ENCODE results near the gene TCF4. TPM values are rescaled to one million over a fixed set of nuclear protein-coding genes. Genes with fewer than 3 reads are reported as not detected.

Gene TCF4
- polyA plus RNA-seq, 1 of the 3 experiments (the other 2 are of a cell fraction): 39.1 TPM

DNA sequence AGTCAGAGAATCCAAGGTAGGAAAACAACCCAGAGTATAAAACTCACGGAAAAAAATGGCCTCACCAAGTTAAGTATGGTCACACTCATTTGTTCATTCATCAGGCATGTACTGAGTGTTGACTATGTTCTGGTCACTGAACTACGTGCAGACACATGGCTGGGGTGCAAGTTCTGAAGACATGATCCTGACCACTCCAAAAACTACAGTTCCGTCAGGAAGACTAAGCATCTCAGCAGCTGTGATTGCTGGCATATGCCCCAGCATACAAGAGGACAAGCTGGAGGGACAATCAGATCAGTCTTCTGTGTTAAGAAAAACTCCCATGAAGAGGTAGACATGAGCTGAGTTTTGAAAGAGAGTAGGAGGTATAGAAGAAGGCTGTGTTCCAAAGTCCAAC lies 72.8 kb downstream of the TCF4 start:
- H3F3A ChIP-seq (replicated peaks; ENCODE audit: insufficient read depth): peaks cover 27% of the 10 kb centered on the region
- H3K27ac ChIP-seq (ENCODE audit: low read depth in 2 of 2, low read length in 1 of 2): no peak overlapping the region
- POLR2A ChIA-PET: no interaction called here
- peaks cover 46% of the 10 kb centered on the region for H3K79me2 ChIP-seq (ENCODE audit: insufficient read depth)
- H3K4me2 ChIP-seq: no peak overlapping the region
- H2AFZ ChIP-seq (ENCODE audit: low read depth): no peak overlapping the region
- no peaks in the 10 kb centered on the region for H3K9me3 ChIP-seq
- H4K20me1 ChIP-seq (ENCODE audit: insufficient read depth): no peaks in the 10 kb centered on the region
- H3K4me1 ChIP-seq (ENCODE audit: control insufficient read depth in 1 of 2, insufficient read depth in 2 of 2, low read depth in 1 of 2, low read length in 1 of 2): peaks cover 15 to 19% of the 10 kb centered on the region in 2 experiments; a peak in 3 of 4 replicates
- WGBS (ENCODE audit: low lambda C conversion rate): 93% methylated on average over 3 of the region's 3 CpGs
- peaks cover 0 to 7% of the 10 kb centered on the region in 2 experiments for H3K36me3 ChIP-seq (replicated peaks in 1 of 2; ENCODE audit: control insufficient read depth in 1 of 2, insufficient read depth in 2 of 2, low read length in 1 of 2)
- H3K9me2 ChIP-seq: no peaks in the 10 kb centered on the region
- H3K4me3 ChIP-seq (ENCODE audit: low read depth in 2 of 2, low read length in 1 of 2): no peak overlapping the region
- no peak for DNase-seq
- CTCF ChIA-PET: no interaction called here
- H3K27me3 ChIP-seq (ENCODE audit: insufficient read depth): no peaks in the 10 kb centered on the region
- H3K9ac ChIP-seq: no peak overlapping the region
- no peak for TF ChIP-seq GABPA (IDR thresholded peaks at IDR 0.05; ENCODE audit: low read depth)
- TF ChIP-seq, protein P1, sequence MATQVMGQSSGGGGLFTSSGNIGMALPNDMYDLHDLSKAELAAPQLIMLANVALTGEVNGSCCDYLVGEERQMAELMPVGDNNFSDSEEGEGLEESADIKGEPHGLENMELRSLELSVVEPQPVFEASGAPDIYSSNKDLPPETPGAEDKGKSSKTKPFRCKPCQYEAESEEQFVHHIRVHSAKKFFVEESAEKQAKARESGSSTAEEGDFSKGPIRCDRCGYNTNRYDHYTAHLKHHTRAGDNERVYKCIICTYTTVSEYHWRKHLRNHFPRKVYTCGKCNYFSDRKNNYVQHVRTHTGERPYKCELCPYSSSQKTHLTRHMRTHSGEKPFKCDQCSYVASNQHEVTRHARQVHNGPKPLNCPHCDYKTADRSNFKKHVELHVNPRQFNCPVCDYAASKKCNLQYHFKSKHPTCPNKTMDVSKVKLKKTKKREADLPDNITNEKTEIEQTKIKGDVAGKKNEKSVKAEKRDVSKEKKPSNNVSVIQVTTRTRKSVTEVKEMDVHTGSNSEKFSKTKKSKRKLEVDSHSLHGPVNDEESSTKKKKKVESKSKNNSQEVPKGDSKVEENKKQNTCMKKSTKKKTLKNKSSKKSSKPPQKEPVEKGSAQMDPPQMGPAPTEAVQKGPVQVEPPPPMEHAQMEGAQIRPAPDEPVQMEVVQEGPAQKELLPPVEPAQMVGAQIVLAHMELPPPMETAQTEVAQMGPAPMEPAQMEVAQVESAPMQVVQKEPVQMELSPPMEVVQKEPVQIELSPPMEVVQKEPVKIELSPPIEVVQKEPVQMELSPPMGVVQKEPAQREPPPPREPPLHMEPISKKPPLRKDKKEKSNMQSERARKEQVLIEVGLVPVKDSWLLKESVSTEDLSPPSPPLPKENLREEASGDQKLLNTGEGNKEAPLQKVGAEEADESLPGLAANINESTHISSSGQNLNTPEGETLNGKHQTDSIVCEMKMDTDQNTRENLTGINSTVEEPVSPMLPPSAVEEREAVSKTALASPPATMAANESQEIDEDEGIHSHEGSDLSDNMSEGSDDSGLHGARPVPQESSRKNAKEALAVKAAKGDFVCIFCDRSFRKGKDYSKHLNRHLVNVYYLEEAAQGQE (IDR thresholded peaks at IDR 0.05; ENCODE audit: low read depth, low read length): no peak
- TF ChIP-seq FOXM1 (IDR thresholded peaks at IDR 0.05; ENCODE audit: low read depth): no peak
- TF ChIP-seq RCOR1 (IDR thresholded peaks at IDR 0.05; ENCODE audit: low read length): no peak
- no peak for TF ChIP-seq YY1 (IDR thresholded peaks at IDR 0.05; ENCODE audit: low read depth)
- TF ChIP-seq MXI1 (IDR thresholded peaks at IDR 0.05; ENCODE audit: low read depth, low read length): no peak
- TF ChIP-seq POLR2AphosphoS5 (IDR thresholded peaks at IDR 0.05; ENCODE audit: low read depth, low read length): no peak
- TF ChIP-seq NRF1 (IDR thresholded peaks at IDR 0.05; ENCODE audit: low read depth, low read length): no peak
- TF ChIP-seq, protein P2, sequence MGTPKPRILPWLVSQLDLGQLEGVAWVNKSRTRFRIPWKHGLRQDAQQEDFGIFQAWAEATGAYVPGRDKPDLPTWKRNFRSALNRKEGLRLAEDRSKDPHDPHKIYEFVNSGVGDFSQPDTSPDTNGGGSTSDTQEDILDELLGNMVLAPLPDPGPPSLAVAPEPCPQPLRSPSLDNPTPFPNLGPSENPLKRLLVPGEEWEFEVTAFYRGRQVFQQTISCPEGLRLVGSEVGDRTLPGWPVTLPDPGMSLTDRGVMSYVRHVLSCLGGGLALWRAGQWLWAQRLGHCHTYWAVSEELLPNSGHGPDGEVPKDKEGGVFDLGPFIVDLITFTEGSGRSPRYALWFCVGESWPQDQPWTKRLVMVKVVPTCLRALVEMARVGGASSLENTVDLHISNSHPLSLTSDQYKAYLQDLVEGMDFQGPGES (IDR thresholded peaks at IDR 0.05; ENCODE audit: low read depth, low read length): no peak

DNA sequence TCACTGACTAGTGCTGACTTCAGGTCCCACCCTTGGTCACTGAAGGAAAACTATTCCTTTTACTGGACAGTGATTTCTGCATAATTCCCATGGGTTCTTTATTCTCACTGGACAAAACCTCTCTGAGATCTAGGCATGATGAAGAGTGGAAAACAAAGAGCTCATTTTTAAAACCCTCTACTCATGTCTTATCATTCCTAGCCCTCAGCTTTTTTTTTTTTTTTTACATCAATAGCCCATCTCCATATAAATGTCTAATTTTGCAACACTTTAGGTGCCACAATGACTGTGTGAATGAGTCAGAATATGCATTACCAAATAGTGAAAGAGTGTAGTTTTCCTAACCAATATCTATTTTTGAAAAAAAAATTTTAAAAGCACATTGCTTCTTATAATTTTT lies 74.8 kb downstream of the TCF4 start:
- H3F3A ChIP-seq (replicated peaks; ENCODE audit: insufficient read depth): peaks cover 41% of the 10 kb centered on the region
- peak overlapping the region; percentile 2 to 51; a peak in 2 of 4 replicates for H3K27ac ChIP-seq (ENCODE audit: low read depth in 2 of 2, low read length in 1 of 2)
- no peak overlapping the region for H3K9ac ChIP-seq
- H3K4me1 ChIP-seq (ENCODE audit: control insufficient read depth in 1 of 2, insufficient read depth in 2 of 2, low read depth in 1 of 2, low read length in 1 of 2): peaks cover 17 to 27% of the 10 kb centered on the region in 2 experiments; a peak in 3 of 4 replicates
- H4K20me1 ChIP-seq (ENCODE audit: insufficient read depth): no peaks in the 10 kb centered on the region
- H3K9me2 ChIP-seq: no peaks in the 10 kb centered on the region
- ChIA-PET POLR2A (no interaction called here), CTCF (interaction anchor here (0.6 to 1.3 kb wide), 3 partner anchors 8 to 130 kb away, joined by 3 to 6 read pairs (median 5); no protein-coding TSS in a partner anchor)
- no peak for DNase-seq
- peaks cover 0 to 4% of the 10 kb centered on the region in 2 experiments for H3K36me3 ChIP-seq (replicated peaks in 1 of 2; ENCODE audit: control insufficient read depth in 1 of 2, insufficient read depth in 2 of 2, low read length in 1 of 2)
- no peaks in the 10 kb centered on the region for H3K9me3 ChIP-seq
- no peak overlapping the region for H3K4me2 ChIP-seq
- H3K4me3 ChIP-seq (ENCODE audit: low read depth in 2 of 2, low read length in 1 of 2): no peak overlapping the region
- no peaks in the 10 kb centered on the region for H3K27me3 ChIP-seq (ENCODE audit: insufficient read depth)
- peaks cover 48% of the 10 kb centered on the region for H3K79me2 ChIP-seq (ENCODE audit: insufficient read depth)
- H2AFZ ChIP-seq (ENCODE audit: low read depth): no peak overlapping the region
- TF ChIP-seq FOXJ3 (CRISPR knock-in tag; IDR thresholded peaks at IDR 0.05): no peak
- no peak for TF ChIP-seq SIN3A (IDR thresholded peaks at IDR 0.05; ENCODE audit: borderline replicate concordance, low read depth, low read length)
- TF ChIP-seq EZH2phosphoT487 (IDR thresholded peaks at IDR 0.05; ENCODE audit: borderline replicate concordance, low read depth): no peak
- TF ChIP-seq RCOR1 (IDR thresholded peaks at IDR 0.05; ENCODE audit: low read length): no peak
- TF ChIP-seq FOXM1 (IDR thresholded peaks at IDR 0.05; ENCODE audit: low read depth): no peak
- TF ChIP-seq NRF1 (IDR thresholded peaks at IDR 0.05; ENCODE audit: low read depth, low read length): no peak
- no peak for TF ChIP-seq ELF1 (IDR thresholded peaks at IDR 0.05)
- TF ChIP-seq, protein P3, sequence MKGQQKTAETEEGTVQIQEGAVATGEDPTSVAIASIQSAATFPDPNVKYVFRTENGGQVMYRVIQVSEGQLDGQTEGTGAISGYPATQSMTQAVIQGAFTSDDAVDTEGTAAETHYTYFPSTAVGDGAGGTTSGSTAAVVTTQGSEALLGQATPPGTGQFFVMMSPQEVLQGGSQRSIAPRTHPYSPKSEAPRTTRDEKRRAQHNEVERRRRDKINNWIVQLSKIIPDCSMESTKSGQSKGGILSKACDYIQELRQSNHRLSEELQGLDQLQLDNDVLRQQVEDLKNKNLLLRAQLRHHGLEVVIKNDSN (IDR thresholded peaks at IDR 0.05; ENCODE audit: borderline replicate concordance, low read depth): no peak
- no peak for TF ChIP-seq GABPA (IDR thresholded peaks at IDR 0.05; ENCODE audit: low read depth)
- TF ChIP-seq RAD21 (IDR thresholded peaks at IDR 0.05; ENCODE audit: low read length): no peak
- no peak for TF ChIP-seq GATA2 (CRISPR knock-in tag; IDR thresholded peaks at IDR 0.05)
- TF ChIP-seq TCF12 (IDR thresholded peaks at IDR 0.05): no peak
- TF ChIP-seq, protein P4, sequence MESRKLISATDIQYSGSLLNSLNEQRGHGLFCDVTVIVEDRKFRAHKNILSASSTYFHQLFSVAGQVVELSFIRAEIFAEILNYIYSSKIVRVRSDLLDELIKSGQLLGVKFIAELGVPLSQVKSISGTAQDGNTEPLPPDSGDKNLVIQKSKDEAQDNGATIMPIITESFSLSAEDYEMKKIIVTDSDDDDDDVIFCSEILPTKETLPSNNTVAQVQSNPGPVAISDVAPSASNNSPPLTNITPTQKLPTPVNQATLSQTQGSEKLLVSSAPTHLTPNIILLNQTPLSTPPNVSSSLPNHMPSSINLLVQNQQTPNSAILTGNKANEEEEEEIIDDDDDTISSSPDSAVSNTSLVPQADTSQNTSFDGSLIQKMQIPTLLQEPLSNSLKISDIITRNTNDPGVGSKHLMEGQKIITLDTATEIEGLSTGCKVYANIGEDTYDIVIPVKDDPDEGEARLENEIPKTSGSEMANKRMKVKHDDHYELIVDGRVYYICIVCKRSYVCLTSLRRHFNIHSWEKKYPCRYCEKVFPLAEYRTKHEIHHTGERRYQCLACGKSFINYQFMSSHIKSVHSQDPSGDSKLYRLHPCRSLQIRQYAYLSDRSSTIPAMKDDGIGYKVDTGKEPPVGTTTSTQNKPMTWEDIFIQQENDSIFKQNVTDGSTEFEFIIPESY (IDR thresholded peaks at IDR 0.05; ENCODE audit: borderline replicate concordance, low read depth): no peak
- no peak for TF ChIP-seq RFX5 (IDR thresholded peaks at IDR 0.05; ENCODE audit: low read length)
- no peak for TF ChIP-seq TEAD4 (IDR thresholded peaks at IDR 0.05; ENCODE audit: borderline replicate concordance, insufficient read depth)
- no peak for TF ChIP-seq JUND (IDR thresholded peaks at IDR 0.05)
- no peak for TF ChIP-seq YY1 (IDR thresholded peaks at IDR 0.05; ENCODE audit: low read depth)
